T-helper 2 cell (primary cell): ENCODE data around the gene ORC5.
"Not testable (repeated sequence)": the region's sequence is repeated elsewhere in the genome, so short reads cannot be mapped to it uniquely, and the experiment has no call there.

Experiments
- DNase-seq, 5 experiments: peaks; one replicate each; pipeline versions ENCODE4 v3.0.0 to v3.0.0-alpha.2; 2012 to 2022

The ORC5 gene

DNA sequence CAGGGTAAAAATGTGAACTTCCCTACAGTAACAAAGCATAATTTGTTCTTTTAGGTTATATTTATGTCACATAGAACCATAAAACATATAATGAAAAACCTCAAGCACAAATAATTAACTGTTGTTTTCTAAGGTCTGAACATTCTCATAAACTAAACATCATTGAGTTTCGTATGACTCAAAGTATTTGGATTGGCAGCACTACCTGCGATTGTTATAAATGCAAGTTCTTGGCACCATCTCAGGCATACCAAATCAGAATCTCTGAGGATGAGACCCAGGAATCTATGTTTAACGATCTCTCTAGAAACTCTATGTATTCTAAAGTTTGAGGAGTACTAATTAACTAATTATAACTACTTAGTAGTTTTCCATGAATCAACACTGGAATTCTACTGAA, 22.5 kb downstream of the ORC5 start:
- no peak for DNase-seq

DNA sequence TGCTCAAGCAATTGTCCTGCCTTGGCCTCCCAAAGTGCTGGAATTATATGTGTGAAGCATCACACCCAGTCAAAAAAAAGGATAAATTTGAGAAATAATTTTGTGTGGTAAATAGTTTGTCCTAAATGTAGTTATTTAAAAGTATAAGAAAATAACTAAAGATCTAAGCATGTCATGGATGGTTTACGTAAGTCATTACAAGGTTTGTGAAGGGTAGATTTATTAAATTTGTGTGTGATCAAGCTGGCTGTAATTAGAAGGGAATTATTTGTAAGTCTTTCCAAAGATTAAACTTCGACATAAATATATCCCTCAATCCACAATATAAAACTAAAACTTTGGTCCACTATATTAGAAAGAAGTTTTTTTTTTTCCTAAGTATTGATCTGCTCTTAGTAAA, 28.6 kb downstream of the ORC5 start:
- DNase-seq, result peak in 1 of 5 experiments; percentile 8

DNA sequence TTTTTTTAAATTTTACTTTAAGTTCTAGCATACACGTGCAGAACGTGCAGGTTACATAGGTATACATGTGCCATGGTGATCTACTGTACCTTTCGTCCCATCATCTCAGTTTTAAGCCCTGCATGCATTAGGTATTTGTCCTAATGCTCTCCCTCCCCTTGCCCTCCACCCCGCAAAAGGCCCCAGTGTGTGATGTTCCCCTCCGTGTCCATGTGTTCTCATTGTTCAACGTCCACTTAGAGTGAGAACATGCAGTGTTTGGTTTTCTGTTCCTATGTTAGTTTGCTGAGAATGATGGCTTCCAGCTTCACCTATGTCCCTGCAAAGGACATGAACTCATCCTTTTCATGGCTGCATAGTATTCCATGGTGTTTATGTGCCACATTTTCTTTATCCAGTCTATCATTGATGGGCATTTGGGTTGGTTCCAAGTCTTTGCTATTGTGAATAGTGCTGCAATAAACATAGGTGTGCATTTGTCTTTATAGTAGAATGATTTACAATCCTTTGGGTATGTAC, 30.2 kb downstream of the ORC5 start:
- DNase-seq, result not testable (repeated sequence)

DNA sequence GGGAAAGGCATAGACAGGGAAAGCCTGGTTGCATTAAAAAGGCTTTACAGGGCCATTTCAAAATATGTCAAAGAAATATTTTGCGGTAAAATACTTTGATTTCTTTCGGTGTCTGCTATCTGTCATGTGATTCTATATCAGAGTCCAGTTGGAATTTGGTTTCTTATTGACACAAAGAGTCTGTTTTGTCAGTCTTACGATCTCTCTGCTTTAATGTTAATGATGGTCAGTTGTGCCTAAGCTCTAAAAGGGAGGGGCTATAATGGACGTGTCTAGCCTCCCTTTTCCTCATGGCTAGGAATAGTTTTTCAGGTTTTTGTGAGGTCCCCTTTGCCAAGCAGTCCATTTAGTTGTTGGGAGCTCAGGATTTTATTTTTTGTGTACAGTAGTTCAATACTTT, 31.5 kb downstream of the ORC5 start:
- no peak for DNase-seq

DNA sequence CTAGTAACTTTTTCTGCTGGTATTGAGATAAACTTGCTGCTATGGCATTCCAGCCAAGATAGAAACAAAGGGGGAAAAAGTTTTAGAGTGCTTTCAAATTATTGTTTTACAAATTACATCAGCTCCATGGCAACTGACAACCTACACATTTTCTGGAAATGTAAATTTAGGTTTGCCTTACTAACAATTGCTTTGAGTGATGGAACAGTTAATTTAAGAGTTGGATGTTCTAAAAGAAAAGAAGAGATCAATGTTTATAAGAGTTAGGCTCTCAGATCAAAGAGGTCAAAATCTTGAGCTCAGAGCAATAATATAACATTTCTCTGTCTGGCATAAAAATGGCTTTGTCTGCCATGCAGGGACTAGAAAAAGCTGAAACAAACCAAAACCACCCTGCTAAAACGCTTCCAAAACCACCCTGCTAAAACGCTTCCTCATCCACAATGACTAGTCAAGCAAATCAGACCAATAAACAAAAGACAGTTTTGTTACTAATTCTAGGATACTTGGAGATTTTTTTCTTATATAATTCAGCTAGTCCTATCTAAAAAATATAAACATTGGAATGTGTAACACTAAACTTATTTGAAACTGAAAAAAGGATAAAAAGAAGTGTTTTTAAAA, 32.3 kb downstream of the ORC5 start:
- no peak for DNase-seq

DNA sequence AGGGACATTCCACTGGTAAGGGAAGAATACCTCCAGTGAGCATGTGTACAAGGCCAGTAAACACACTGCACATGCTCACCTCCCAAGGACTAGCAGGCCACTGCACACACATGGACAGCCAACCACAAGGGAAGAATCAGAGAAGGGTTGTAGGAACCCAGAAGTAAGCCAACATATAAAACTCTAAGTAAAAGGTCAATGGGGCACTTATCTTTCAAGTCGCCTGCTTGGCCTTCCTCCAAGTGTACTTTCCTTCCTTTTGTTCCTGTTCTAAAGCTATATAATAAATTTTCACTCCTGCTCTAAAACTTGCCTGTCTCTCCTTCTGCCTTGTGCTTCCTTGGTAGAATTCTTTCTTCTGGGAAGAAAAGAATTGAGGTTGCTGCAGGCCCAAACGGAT, 33.0 kb downstream of the ORC5 start:
- DNase-seq, result no peak

DNA sequence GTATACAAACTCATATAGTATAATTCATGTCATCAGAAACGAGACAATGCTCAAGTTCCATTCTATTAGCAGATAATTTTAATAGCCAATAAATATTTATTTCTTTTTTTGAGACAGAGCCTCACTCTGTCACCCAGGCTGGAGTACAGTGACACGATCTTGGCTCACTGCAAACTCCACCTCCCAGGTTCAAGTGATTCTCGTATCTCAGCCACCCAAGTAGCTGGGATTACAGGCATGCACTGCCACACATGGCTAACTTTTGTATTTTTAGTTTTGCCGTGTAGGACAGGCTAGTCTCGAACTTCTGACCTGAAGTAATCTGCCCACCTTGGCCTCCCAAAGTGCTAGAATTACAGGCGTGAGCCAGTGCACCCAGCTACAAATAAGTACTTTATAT, 45.7 kb downstream of the ORC5 start:
- DNase-seq, result no peak

DNA sequence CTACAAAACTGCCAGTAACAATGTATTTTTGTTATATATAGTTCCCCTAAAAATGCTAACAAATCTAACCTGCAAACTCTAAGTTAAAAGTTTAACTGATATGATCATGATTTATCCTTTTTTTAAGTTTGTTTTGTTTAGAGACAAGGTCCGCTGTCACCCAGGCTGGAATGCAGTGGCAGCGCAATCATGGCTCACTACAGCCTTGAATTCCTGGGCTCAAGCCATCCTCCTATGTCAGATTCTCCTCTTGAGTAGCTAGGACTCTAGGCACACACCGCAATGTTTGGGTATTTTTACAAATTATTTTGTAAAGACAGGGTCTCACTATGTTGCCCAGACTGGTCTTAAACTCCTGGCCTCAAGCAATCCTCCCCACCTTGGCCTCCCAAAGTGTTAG, 46.6 kb downstream of the ORC5 start:
- no peak for DNase-seq

DNA sequence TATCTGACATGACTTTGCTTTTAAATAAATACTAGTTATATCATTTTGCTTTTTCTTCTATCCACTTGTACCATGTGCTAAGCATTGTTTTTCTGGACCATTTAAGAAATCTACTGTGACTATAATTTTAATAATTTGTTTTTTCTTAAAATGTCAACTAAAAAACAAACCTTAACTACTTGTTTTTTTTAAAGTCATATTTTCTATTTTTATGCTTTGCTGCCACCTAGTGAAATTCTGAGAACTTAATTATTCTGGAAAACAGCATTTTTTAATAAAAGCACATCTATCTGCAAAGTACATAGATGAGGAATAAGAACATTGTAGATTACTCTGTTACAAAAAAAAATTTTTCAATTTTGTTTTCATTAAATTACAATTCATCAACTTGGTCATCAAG, 47.4 kb downstream of the ORC5 start:
- DNase-seq, result peak in 1 of 5 experiments; percentile 6

DNA sequence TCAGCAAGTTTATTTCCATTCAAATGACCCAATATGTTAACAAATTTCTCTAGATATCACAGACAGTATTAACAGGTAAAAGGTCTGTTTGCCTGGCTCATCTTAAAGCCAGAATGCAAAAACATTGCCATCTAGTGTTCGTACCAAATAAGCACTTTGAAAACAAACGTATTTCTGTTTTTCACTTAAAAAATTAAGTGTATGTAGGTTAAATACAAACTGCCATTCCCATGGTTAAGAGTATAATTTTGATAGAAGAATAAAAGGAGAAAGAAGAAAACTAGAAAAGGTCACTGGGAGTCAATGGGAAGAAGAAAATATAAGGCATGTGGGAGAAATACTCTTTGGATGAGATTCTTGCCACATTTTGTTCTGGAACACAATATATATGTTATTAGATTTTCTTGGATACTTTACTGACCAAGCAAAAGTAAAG, 51.0 kb downstream of the ORC5 start:
- DNase-seq, result peak in 1 of 5 experiments; percentile 35

DNA sequence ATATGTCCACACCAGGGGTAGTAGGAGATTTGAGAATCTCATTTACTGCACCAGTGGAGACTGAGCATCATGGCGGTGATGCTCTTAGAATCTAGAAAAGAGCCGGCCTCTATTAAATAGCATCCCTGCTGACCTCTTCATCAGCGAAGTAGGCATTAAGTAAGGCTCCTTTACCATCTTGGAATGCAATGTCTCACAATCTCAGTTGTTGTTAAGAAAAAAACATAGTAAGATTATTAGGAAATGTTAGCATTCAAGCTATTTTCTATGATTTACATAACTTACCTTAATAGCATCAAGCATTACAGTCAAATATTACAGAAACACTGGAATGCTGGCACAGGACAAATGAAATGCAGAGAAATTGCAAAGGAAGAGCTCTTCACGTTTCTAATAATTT, 54.5 kb downstream of the ORC5 start:
- no peak for DNase-seq

DNA sequence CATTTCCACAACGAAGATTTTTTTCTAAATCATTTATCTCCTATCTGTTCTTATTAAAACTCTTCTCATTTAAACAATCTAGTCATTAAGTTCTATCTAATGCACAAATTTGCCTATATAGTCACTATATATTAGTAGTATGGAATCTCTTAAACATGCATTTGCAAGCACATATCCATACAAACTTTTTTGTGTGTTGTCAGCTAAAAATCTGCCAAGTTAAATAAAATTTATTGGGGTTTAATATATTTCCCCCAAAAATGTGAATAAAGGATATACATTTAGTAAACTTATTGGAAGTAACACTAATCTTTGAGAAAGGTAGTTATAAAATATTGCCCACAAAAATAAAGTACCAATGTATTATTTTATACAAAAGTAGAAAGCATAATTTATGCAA, 55.3 kb downstream of the ORC5 start:
- DNase-seq, result no peak

DNA sequence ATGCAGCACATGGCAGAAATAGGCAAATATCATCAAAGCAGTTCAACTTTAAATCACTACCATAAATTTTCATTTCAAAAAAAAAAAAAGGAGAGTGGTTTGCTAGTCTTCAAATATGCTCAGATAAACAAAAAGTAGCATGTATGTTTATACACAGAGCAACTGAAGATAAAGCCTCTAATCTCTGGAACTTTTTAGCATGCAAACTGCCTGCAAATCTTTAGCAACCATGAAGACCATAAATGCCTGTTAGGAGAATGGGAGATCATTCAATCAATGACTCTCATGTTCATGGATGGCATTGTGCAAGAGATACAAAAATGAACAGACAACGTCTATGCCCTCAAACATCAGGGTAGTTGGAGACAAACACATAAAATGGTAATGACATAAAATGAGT, 57.3 kb downstream of the ORC5 start:
- DNase-seq, result no peak

DNA sequence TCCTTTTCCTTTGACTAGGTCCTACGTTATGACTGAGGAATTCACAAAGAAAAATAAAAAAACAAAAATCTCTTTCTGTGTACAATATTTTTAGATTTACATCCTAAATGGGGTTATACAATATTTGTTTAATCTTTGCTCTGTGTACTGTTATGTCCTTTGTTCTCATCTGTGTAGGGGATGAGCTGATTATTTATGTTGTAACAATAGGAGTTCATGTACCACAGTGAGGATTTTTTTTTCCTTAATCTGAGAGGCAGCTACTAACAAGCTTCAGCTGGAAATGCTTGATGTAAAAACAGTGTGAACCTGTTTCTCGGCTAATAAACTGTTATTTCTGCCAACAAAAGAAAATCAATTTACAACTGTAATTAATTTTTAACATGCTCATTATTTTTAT, 58.0 kb downstream of the ORC5 start:
- no peak for DNase-seq

DNA sequence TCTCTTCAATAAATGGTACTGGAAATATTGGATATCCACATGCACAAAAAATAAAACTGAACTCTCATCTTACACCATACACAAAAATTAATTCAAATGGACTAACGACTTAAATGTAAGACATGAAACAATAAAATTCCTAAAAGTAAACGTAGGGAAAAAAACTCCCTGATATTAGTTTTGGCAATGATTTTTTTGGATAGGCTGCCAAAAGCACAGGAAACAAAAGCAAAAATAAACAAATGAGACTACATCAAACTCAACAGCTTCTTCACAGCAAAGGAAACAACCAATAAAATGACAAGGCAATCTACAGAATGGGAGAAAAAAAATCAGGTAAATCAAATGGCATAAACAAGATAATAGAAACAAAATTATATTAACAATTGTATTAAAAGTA, 65.7 kb downstream of the ORC5 start:
- DNase-seq, result no peak

DNA sequence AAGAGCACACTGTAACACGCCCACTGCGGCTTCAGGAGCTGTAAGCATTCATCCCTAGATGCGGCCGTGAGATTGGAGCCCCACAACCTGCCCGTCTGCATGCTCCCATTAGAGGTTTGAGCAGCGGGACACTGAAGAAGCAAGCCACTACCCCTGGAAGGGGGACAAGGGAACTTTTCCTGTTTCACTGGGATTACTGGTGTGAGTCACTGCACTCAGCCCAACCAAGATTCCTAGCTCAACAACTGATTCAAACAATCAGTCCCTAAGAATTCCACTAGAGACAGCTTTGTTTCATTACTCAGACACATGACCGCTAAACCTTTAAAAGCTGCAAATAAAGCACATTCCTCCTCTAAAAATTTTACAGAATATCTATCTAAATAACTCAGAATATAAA, 69.8 kb downstream of the ORC5 start:
- no peak for DNase-seq

DNA sequence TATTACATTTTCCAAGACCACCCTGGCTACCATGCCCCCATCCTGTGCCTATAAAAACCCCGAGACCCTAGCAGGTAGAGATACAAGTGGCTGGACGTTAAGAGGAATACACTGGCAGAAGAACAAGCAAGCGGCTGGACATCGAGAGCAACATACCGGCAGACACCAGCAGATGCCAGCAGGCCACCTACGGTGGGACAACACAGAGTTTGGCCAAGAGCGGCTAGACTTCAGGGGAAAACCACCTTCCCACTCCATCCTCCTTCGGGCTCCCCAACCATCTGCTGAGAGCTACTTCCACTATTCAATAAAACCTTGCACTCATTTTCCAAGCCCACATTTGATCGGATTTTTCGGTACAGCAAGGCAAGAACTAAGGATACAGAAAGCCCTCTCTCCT, 70.3 kb downstream of the ORC5 start:
- no peak for DNase-seq

DNA sequence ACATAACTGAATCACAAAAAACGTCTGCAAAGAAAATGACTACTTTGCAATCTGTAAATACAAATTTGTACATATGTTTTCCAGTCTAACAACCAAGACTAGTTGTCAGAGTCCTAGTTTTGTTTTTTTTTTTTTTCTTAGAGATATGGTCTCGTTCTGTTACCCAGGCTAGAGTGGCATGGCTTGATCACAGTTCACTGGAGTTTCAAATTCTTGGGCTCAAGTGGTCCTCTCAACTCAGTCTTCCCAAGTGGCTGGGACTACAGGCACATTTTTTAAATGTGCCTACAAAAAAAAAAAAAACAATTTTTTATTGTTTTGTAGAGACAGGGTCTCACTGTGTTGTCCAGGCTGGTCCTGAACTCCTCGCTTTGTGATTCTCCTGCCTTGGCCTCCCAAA, 70.8 kb downstream of the ORC5 start:
- DNase-seq, result no peak

DNA sequence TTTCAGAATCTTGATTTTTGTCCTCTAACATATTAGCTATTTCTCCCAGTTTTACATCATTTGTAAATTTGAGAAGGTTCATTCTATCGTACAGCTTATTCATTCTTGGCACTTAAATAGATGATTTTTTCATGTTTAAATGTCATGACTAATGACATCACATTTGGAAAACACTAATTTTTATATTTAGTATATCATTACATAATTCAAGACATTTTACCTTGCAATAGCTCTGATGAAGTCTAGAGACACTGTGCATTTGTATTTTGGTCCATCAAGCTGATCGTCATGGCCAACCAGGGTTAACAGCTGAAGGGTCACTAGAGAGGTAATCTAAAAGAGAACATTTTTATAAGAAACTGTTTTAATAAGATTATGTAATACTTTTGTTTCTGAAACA, 71.3 kb downstream of the ORC5 start:
- DNase-seq, result no peak

DNA sequence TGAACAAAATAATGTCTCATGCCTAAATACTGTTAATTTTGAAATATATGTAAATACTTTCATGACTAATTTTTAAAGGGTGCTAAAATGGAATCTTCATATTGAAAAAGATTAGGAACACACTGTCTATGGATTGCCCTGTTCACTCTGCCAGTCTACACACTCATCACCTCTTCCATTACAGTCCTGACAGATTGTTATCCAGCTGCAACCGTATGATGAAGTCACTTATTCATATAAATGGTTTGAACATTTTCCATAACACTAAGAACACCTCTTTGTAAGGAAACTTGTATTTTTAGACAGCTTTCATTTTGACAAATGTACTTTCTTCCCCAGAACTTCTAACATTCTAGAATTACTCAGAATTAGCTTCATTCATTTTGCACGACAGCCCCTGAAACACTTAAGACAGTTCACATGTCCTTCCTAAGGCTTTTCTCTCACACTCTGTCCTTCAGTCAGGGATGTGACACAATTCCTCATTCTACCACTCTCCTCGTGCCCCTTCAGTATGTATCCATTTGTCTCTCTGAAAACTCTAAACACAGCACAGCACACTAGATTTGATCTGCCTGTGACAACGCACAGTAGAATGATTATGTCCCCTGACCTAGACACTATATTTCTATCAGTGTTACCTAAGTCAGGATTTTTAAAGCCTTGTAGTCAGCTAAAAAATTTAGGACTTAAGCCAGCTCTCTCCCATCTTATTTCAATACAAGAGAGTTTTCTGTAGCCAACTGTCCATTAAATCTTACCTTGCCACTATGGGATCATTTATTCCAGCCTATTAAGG, 71.9 kb downstream of the ORC5 start:
- peak in 1 of 5 experiments; percentile 46 for DNase-seq

DNA sequence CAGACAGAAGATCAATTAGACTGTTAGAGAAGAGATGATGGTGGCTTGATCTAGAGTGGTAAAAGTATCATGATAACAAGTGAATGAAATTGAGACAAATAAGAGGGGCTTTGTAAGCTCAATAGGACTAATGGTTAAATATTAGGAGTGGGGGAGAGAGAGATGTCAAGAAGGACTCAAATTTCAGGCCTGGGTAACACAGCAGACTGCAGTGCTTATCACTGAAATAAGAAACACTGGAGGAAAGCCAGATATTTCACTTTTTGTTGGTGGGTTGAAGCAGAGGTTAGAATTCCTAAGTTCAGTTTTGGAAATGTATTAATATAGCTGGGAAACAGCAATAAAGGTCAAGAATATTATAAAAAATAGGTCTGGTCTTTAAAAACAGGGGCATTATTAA, 74.6 kb downstream of the ORC5 start:
- no peak for DNase-seq

DNA sequence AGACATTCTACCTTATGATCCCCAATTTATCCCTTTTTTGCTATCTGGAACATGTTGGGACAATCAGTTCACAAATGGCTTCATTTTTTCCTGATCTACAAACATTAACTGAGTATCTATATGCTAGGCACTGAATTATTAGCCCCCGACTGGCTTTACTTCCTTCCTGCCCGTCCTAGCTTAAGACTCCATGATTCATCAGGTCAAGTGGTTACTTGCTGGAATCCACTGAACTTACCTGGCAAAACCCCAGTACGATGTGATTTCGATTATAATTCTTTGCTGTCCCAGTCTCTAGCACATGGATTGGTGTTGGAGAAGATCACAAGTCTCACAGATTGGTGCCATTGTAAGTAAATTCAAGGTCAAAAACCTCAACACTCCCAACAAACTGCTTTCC, 77.1 kb downstream of the ORC5 start:
- no peak for DNase-seq

DNA sequence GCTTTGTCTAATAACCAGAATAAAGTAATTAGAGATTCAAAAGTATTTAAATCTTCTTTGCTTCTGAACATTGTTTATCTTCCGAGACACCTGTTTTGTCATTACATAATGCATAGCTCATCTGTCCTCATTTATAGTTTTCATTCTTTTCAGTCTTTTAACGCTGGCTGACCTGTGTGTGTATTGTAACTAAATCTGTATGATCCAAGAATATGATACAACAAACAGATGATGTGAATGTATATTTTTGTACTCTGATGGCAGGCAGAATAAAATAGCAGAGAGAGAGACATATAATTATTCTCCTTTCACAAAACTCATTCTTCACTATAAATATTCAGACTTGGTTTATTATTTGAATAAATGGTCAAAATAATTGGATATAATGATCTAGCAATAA, 80.6 kb downstream of the ORC5 start:
- no peak for DNase-seq

DNA sequence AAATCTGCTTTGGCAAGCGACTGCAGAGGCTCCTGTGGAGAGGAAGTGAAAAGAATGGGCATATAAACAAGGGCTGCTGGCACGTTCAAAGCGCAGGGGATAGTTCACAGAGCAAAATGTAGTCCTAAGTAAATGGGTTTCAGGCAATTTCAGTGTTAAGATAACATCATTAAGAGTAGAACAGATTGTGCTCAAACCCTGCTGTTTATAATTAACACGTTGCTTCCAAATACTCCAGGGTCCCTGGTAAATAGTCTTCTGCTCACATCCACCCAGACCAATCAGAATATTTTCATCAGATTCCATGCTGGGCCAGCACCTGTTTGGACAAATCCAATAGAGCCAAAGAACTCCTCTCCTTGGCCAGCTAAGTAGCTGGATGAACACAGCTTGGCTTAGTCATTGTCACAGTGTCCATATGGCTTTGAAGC, 81.4 kb downstream of the ORC5 start:
- no peak for DNase-seq
